Ectodermal cell (in vitro differentiated cells): ENCODE data around the gene DMRT1.

Experiments
- H3K27ac ChIP-seq: 2 replicates; pipeline ENCODE4 v1.7.0; 2013; ENCODE audit warnings: mild to moderate bottlenecking, low read depth, low read length; ENCODE audit not compliant: insufficient read depth, poor library complexity, severe bottlenecking
- H3K27me3 ChIP-seq: 2 replicates; pipeline ENCODE4 v1.7.0; 2013; ENCODE audit warnings: mild to moderate bottlenecking, low read length; ENCODE audit not compliant: insufficient read depth, control insufficient read depth, poor library complexity, severe bottlenecking
- H3K36me3 ChIP-seq: one replicate; pipeline ENCODE4 v1.7.0; 2013; ENCODE audit warnings: low read length; ENCODE audit not compliant: control insufficient read depth, insufficient read depth
- H3K4me1 ChIP-seq: one replicate; pipeline ENCODE4 v1.7.0; 2013; ENCODE audit warnings: low read length; ENCODE audit not compliant: control insufficient read depth, insufficient read depth
- H3K4me3 ChIP-seq: 2 replicates; pipeline ENCODE4 v1.7.0; 2013; ENCODE audit warnings: low read depth, low read length, control low read depth; ENCODE audit not compliant: insufficient read depth
- H3K9me3 ChIP-seq: 2 replicates; pipeline ENCODE4 v1.7.0; 2013; ENCODE audit warnings: mild to moderate bottlenecking, low read length, moderate library complexity; ENCODE audit not compliant: control insufficient read depth
- WGBS, 2 experiments: methylation state at CpG; one replicate each; pipeline ENCODE4 v1.1.7; 2013; ENCODE audit warnings: missing lambda C conversion rate in 2 of 2; 5-methylcytosine and 5-hydroxymethylcytosine counted together

DMRT1 gene

DNA sequence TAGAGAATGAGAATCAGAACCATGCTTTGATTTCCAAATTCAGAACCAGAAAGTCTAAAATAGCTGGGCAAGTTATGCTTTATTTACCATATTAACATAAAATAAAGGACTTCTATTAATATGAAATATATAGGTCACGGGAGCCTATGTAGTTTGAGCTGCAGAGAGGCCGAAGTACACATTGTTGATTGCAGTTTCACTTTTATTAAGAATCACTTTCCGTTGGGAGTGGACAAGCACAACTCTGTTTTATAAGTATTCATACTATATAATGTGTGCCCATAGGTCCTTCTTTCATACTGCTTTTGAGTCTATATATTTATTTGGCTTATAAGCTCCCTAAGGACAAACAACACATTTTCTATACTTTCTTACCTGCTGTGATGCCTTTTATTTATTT, 76.2 kb downstream of the DMRT1 start:
- no peaks in the 10 kb centered on the region for H3K9me3 ChIP-seq
- H3K4me3 ChIP-seq, result no peak overlapping the region
- no peaks in the 10 kb centered on the region for H3K27me3 ChIP-seq
- H3K36me3 ChIP-seq, result no peaks in the 10 kb centered on the region
- H3K27ac ChIP-seq, result no peak overlapping the region
- H3K4me1 ChIP-seq, result no peaks in the 10 kb centered on the region
- 92 to 100% methylated on average over 2 of the region's 3 CpGs for WGBS, 2 experiments

DNA sequence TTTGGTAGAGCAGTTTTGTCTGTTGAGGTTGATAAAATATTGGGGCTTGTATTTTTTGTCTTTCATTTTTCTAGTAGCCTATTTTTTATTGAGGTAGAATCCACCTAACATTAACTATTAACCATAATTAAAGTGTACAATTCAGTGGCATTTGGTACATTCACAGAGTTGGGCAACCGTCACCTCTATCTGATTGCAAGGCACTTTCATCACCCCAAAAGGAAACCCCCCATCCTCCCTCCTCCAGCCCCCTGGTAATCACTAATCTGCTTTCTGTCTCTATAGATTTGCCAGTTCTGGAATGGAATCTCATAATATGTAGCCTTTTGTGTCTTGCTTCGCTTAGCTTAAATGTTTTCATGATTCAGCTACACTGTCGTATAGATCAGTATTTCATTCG, 79.4 kb downstream of the DMRT1 start:
- H3K9me3 ChIP-seq, result no peaks in the 10 kb centered on the region
- no peaks in the 10 kb centered on the region for H3K4me1 ChIP-seq
- H3K27me3 ChIP-seq, result no peaks in the 10 kb centered on the region
- H3K4me3 ChIP-seq, result no peak overlapping the region
- no peak overlapping the region for H3K27ac ChIP-seq
- no peaks in the 10 kb centered on the region for H3K36me3 ChIP-seq
- 96 to 100% methylated on average over 2 to 3 of the region's 4 CpGs for WGBS, 2 experiments

DNA sequence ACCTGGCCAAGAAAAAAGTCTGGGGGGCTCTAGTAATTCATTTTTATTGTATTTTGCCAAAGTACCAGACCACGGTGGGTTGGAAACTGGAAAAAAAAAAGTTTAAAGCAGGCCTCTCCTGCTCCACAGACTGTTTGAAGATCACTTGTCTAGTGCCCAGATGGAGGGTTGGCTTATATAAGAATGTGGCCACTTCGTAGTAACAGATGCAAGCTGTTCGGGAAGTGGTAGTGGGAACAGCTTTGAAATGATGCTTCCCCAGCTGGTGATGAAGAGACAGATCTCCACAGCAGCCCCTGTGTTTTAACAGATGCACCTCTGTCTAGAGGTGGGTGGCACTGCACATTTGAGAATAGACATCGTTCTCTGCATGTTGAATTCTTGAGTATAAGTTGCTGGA, 80.7 kb downstream of the DMRT1 start:
- no peaks in the 10 kb centered on the region for H3K36me3 ChIP-seq
- no peak overlapping the region for H3K27ac ChIP-seq
- WGBS, 2 experiments, result 95 to 97% methylated on average over 4 of the region's 4 CpGs
- H3K4me3 ChIP-seq, result no peak overlapping the region
- H3K4me1 ChIP-seq, result no peaks in the 10 kb centered on the region
- H3K9me3 ChIP-seq, result no peaks in the 10 kb centered on the region
- no peaks in the 10 kb centered on the region for H3K27me3 ChIP-seq

DNA sequence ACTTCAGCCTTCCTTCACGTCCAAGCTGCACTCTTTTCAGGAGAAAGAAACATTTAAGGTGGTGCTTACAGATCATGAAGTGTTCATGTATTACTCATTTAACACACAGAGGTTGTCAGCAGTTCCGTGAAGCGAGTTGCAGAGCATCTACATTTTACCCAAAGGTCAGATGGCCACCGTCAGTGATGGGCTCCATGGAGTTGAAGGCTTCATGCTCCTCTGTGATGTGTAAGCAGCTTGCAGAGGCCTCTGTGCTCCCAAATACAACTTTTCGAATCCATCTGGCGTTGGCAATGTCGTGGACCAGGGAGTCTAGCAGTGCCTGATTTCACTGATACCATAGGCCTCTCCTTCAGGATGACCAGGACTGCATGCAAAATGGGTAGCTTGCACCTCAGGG, 81.2 kb downstream of the DMRT1 start:
- peaks cover 1% of the 10 kb centered on the region for H3K27me3 ChIP-seq
- no peaks in the 10 kb centered on the region for H3K9me3 ChIP-seq
- H3K36me3 ChIP-seq, result no peaks in the 10 kb centered on the region
- H3K4me1 ChIP-seq, result no peaks in the 10 kb centered on the region
- H3K27ac ChIP-seq, result no peak overlapping the region
- H3K4me3 ChIP-seq, result no peak overlapping the region
- WGBS, 2 experiments, result 90 to 91% methylated on average over 7 of the region's 7 CpGs

DNA sequence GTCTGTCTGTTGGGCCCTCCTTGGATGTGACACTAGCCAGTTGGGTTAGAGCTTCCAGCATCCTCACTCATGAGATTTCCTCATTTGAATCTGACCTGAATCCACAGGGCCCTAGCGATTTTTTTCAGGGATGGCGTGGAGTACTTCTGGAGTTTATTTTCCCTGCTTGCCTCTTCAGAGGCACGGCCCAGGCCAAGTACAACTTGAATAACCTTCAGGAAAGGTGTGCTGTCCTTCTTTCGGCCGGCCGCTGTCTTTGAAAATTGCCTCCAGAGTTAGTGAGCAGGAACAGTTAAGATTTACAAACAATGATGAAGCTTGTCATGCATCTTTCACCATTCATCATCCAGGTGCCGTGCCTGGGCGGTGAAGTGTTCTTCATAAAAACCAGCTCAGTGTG, 85.5 kb downstream of the DMRT1 start:
- Histone ChIP-seq H3K9me3 (no peaks in the 10 kb centered on the region), H3K4me3 (no peak overlapping the region), H3K36me3 (no peaks in the 10 kb centered on the region), H3K27me3 (peaks cover 3% of the 10 kb centered on the region), H3K4me1 (no peaks in the 10 kb centered on the region), H3K27ac (no peak overlapping the region)
- 94 to 97% methylated on average over 8 of the region's 8 CpGs for WGBS, 2 experiments

DNA sequence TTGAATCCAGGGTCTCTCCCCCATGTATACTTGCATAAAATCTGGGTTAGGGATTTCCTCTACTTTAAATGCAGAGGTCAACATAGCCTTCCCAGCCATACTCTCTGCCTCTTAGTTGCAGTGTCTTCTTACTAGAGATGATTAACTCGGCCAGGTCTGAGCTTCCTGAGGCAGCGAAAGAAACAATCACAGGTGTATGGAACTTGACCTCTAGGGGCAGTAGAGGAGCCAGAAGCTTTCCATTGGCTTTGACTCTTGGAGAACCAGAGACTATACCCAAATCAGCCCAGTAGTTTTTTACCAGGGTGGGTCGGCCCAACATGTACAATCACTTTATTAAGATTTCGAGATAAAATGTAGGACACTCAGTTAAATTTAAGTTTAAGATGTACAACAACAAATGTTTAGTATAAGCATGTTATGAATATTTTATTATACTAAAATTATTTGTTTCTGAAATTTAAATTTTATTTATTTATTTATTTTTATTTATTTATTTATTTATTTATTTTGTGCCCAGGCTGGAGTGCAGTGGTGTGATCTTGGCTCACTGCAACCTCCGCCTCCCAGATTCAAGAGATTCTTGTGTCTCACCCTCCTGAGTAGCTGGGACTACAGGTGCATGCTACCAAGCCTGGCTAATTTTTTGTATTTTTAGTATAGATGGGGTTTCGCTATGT, 87.0 kb downstream of the DMRT1 start:
- H3K4me3 ChIP-seq, result no peak overlapping the region
- 75 to 78% methylated on average over 5 to 6 of the region's 6 CpGs for WGBS, 2 experiments
- no peaks in the 10 kb centered on the region for H3K9me3 ChIP-seq
- H3K4me1 ChIP-seq, result no peaks in the 10 kb centered on the region
- peaks cover 3% of the 10 kb centered on the region for H3K27me3 ChIP-seq
- H3K27ac ChIP-seq, result no peak overlapping the region
- H3K36me3 ChIP-seq, result no peaks in the 10 kb centered on the region

DNA sequence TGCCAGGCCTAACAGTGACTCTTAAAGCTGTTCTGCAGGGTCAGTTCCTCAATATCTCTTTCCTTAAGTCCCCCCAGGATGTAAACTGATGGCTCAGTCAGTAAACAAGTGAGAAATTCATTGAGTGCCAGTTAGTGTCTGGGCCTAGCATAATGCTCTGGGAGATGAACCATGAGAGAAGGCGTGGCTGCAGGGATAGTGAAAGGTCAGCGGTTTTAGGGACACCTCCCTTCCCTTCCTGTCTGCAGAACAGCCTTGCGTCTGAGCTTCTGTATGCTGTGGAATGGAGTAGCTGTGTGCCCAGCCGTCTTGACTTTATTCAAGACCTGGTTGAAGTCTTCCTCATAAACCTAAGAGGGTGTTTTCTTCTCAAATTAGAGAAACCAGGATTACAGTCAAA, 88.2 kb downstream of the DMRT1 start:
- Histone ChIP-seq H3K4me3 (no peak overlapping the region), H3K27ac (no peak overlapping the region), H3K36me3 (no peaks in the 10 kb centered on the region), H3K4me1 (no peaks in the 10 kb centered on the region), H3K9me3 (no peaks in the 10 kb centered on the region), H3K27me3 (peaks cover 3% of the 10 kb centered on the region)
- WGBS, 2 experiments, result 93% methylated on average over 4 of the region's 4 CpGs

DNA sequence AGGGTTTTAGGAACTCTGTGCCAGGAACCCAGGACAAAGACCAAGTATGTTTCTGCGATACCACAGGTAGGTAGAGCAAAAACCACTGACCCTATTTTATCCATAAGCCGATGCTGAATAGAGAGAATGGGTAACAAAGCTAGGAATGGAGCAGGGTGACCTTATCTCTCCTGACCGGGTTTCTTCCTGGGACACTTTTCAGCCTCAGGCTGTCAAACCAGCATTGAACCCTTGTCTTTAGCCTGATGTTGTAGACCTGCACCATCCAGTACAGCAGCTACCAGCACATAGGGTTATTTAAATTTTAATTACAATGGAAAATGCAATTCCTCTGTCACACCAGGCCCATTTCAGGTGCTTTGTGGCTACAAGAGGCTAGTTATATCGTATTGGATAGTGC, 91.9 kb downstream of the DMRT1 start:
- Histone ChIP-seq H3K36me3 (no peaks in the 10 kb centered on the region), H3K27me3 (no peaks in the 10 kb centered on the region), H3K4me3 (no peak overlapping the region), H3K27ac (no peak overlapping the region), H3K4me1 (no peaks in the 10 kb centered on the region), H3K9me3 (no peaks in the 10 kb centered on the region)
- WGBS, 2 experiments, result 94 to 98% methylated on average over 4 of the region's 4 CpGs

DNA sequence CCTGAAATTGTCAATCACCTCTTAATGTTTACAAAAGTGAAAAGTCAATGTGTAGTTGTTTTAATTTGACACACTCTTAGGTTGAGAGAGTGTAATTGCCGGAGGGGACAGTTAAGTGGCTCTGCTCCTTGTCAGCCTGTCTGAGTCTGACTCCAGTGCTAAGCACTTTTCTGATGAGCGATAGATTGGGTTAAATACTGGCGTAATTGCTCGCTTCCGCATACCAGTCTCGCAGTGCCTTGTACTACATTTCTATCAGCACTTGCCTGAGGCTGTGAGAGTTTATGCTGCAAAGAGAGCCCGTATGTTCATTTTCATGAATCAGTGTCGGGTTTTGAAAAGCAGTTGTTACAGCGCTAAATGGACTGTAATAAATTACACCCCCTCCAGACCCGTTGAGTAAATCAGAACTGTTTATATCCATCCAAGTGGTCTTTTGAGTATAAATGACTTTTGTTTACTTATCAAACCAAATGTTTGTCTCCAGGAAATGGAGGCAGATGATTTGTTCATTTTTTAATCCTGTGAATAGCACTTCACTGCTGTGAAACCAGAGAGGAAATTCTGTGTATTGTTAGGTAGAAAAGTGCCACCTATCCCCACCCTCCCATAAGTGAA, 94.0 kb downstream of the DMRT1 start:
- Histone ChIP-seq H3K27ac (no peak overlapping the region), H3K36me3 (no peaks in the 10 kb centered on the region), H3K9me3 (peaks cover 3% of the 10 kb centered on the region), H3K4me1 (no peaks in the 10 kb centered on the region), H3K4me3 (no peak overlapping the region), H3K27me3 (no peaks in the 10 kb centered on the region)
- 89 to 94% methylated on average over 9 to 10 of the region's 10 CpGs for WGBS, 2 experiments

DNA sequence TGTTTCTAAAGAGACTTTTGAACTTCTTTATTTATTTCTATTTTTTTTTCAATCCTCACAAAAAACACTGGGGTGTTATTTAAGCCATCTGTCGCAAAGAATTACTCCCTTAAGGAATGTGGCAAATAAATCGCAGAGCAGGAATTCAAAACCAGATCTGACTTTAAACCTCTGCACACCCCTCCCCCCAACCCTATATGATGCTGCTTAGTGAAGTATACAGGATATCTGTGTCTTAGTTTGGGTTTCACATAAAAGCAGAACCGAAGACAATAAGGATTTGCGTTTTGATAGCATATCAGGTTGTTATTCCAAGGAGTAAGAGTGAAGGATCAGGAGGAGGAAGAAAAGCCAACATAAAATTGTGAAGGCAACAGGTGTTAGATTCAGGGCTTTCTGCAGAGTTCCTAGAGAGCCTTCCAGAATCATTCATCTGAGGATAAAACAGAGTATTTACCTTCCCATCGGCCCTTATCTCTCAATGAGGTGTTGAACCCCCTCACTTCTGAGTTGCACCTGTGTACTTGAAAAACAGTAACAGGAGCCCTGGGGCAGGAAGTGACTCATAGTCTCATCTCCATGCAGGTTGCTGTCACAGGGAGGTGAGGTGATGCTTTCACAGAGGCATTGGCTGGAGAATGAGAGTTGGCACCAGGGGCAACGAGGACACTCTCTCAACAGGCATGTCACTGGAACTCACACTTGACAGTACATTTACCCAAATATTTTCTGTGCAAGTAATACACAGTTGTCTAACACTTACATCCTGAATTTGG, 101.5 kb downstream of the DMRT1 start:
- H3K36me3 ChIP-seq, result no peaks in the 10 kb centered on the region
- H3K27ac ChIP-seq, result no peak overlapping the region
- peaks cover 3% of the 10 kb centered on the region for H3K9me3 ChIP-seq
- H3K4me3 ChIP-seq, result no peak overlapping the region
- H3K27me3 ChIP-seq, result no peaks in the 10 kb centered on the region
- WGBS, 2 experiments, result 87 to 91% methylated on average over 6 of the region's 6 CpGs
- H3K4me1 ChIP-seq, result no peaks in the 10 kb centered on the region
